HepG2 (cell line): ENCODE measurements around the gene TNFAIP2. TPM values are rescaled to one million over a fixed set of nuclear protein-coding genes. Genes with fewer than 3 reads are reported as not detected.
A peak's percentile ranks its signal among the peaks of the same experiment; 100 is the strongest.

Source experiments
- AGO2 ChIP-seq: fragments of 200-400 bp; formaldehyde crosslinking; optimal IDR thresholded peaks from 2 replicates; pipeline ENCODE3; 2017; ENCODE audit warnings: mild to moderate bottlenecking, low read depth, low read length, moderate library complexity
- HNF4A ChIP-seq: sonication (generic); formaldehyde crosslinking; IDR thresholded peaks from 2 replicates; pipeline ENCODE4 v1.4.0; 2020; ENCODE audit warnings: missing genetic modification reagents
- HNRNPL ChIP-seq: fragments of 200-400 bp; formaldehyde crosslinking; IDR thresholded peaks from 2 replicates; pipeline ENCODE4 v1.6.1; 2017; ENCODE audit warnings: mild to moderate bottlenecking, low read depth, low read length
- HNRNPLL ChIP-seq: fragments of 200-400 bp; formaldehyde crosslinking; IDR thresholded peaks from 2 replicates; pipeline ENCODE4 v1.6.1; 2017; ENCODE audit warnings: mild to moderate bottlenecking, low read depth, low read length; ENCODE audit not compliant: poor library complexity, severe bottlenecking
- KLF15 ChIP-seq: sonication (generic); formaldehyde crosslinking; IDR thresholded peaks from 2 replicates; pipeline ENCODE4 v1.8.1; 2023; ENCODE audit warnings: borderline replicate concordance, mild to moderate bottlenecking, inconsistent platforms, missing genetic modification reagents, mixed read lengths
- MAFG ChIP-seq: sonication (generic); formaldehyde crosslinking; IDR thresholded peaks from 2 replicates; pipeline ENCODE4 v1.5.1; 2020; ENCODE audit warnings: mild to moderate bottlenecking, missing genetic modification reagents
- MED13 ChIP-seq: sonication (generic); formaldehyde crosslinking; IDR thresholded peaks from 2 replicates; pipeline ENCODE4 v1.5.0; 2020; ENCODE audit warnings: missing genetic modification reagents
- PAF1 ChIP-seq: IDR thresholded peaks from 2 replicates; pipeline ENCODE4 v1.6.1; 2016; ENCODE audit warnings: missing genetic modification reagents, missing compliant biosample characterization
- PREB ChIP-seq: sonication (generic); formaldehyde crosslinking; IDR thresholded peaks from 2 replicates; pipeline ENCODE4 v1.4.0; 2020; ENCODE audit warnings: missing genetic modification reagents
- RBM22 ChIP-seq: fragments of 200-400 bp; formaldehyde crosslinking; optimal IDR thresholded peaks from 2 replicates; pipeline ENCODE3; 2017; ENCODE audit warnings: mild to moderate bottlenecking, low read length, moderate library complexity
- SNAPC2 ChIP-seq: sonication (generic); formaldehyde crosslinking; IDR thresholded peaks from 2 replicates; pipeline ENCODE4 v1.8.1; 2022; ENCODE audit warnings: mild to moderate bottlenecking, missing genetic modification reagents
- SRSF1 ChIP-seq: fragments of 200-400 bp; formaldehyde crosslinking; optimal IDR thresholded peaks from 2 replicates; pipeline ENCODE3; 2017; ENCODE audit warnings: mild to moderate bottlenecking, low read depth, low read length, moderate library complexity
- STAG1 ChIP-seq: sonication (generic); formaldehyde crosslinking; IDR thresholded peaks from 2 replicates; pipeline ENCODE4 v1.4.0; 2020; ENCODE audit warnings: missing genetic modification reagents
- ZNF260 ChIP-seq: sonication (generic); formaldehyde crosslinking; IDR thresholded peaks from 2 replicates; pipeline ENCODE4 v1.4.0; 2020; ENCODE audit warnings: missing genetic modification reagents, low read depth, mild to moderate bottlenecking, borderline replicate concordance
- ZNF407 ChIP-seq: sonication (generic); formaldehyde crosslinking; IDR thresholded peaks from one replicate; pipeline ENCODE4 v1.5.1; 2020; ENCODE audit warnings: mild to moderate bottlenecking, missing genetic modification reagents; ENCODE audit errors: not compliant biosample characterization
- ZNF572 ChIP-seq: sonication (generic); formaldehyde crosslinking; IDR thresholded peaks from 2 replicates; pipeline ENCODE4 v1.5.1; 2020; ENCODE audit warnings: mild to moderate bottlenecking, missing genetic modification reagents
- ZNF784 ChIP-seq: sonication (generic); formaldehyde crosslinking; IDR thresholded peaks from 2 replicates; pipeline ENCODE4 v1.5.1; 2020; ENCODE audit warnings: missing genetic modification reagents, mild to moderate bottlenecking, borderline replicate concordance
- polyA plus RNA-seq, 8 experiments: library from polyadenylated mRNA; depleted of rRNA in 3 of 8; stranded (reverse) in 7 of 8; unstranded in 1 of 8; fragments of >200 nt; fragmentation: Illumina TruSeq in 4 of 8; extraction: Trizol in 4 of 8; gene quantifications; 2 replicates each; pipeline versions ENCODE4 v1.2.1 to v1.2.3, GENCODE V29; 2011 to 2016; ENCODE audit warnings: low read depth in 4 of 8, missing spikeins in 1 of 8, mixed read lengths in 1 of 8; ENCODE audit not compliant: insufficient read depth in 1 of 8
- total RNA-seq, 5 experiments: library from RNA; depleted of rRNA; stranded (reverse); fragments of >200 nt; fragmentation: Illumina TruSeq; extraction: Trizol; gene quantifications; 2 replicates each; pipeline ENCODE4 v1.2.3, GENCODE V29; 2016; ENCODE audit warnings: low read depth in 1 of 5
- TF ChIP-seq, protein P1 (sequence below): sonication (generic); formaldehyde crosslinking; IDR thresholded peaks from 2 replicates; pipeline ENCODE4 v1.5.1; 2020; ENCODE audit warnings: missing genetic modification reagents, mild to moderate bottlenecking, borderline replicate concordance

TNFAIP2 gene
- total and polyA plus RNA-seq, 2 of the 13 experiments (the other 11 are each of a cell fraction or from before 2014, with no cell fraction given): 0.46 to 1.5 TPM

- TF ChIP-seq ZNF407: no peak
- TF ChIP-seq, protein P1, sequence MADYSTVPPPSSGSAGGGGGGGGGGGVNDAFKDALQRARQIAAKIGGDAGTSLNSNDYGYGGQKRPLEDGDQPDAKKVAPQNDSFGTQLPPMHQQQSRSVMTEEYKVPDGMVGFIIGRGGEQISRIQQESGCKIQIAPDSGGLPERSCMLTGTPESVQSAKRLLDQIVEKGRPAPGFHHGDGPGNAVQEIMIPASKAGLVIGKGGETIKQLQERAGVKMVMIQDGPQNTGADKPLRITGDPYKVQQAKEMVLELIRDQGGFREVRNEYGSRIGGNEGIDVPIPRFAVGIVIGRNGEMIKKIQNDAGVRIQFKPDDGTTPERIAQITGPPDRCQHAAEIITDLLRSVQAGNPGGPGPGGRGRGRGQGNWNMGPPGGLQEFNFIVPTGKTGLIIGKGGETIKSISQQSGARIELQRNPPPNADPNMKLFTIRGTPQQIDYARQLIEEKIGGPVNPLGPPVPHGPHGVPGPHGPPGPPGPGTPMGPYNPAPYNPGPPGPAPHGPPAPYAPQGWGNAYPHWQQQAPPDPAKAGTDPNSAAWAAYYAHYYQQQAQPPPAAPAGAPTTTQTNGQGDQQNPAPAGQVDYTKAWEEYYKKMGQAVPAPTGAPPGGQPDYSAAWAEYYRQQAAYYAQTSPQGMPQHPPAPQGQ (CRISPR knock-in tag): no peak
- peak; percentile 92 for TF ChIP-seq AGO2
- 0 out of 2 replicates have a peak, but pooled peaks have one; percentile 2 for TF ChIP-seq HNF4A (CRISPR knock-in tag)
- 0 out of 2 replicates have a peak, but pooled peaks have one; percentile 21 for TF ChIP-seq MED13 (CRISPR knock-in tag)
- TF ChIP-seq STAG1 (CRISPR knock-in tag): no peak
- TF ChIP-seq SNAPC2: no peak
- no peak for TF ChIP-seq KLF15 (CRISPR knock-in tag)
- TF ChIP-seq HNRNPL: peak; percentile 86
- TF ChIP-seq ZNF572: no peak
- TF ChIP-seq ZNF260 (CRISPR knock-in tag): no peak
- TF ChIP-seq HNRNPLL: no peak
- no peak for TF ChIP-seq PREB (CRISPR knock-in tag)
- peak; percentile 55 for TF ChIP-seq RBM22
- no peak for TF ChIP-seq MAFG
- TF ChIP-seq PAF1 (CRISPR knock-in tag): peak; percentile 22; the same call in 1 of the 2 replicates
- no peak for TF ChIP-seq ZNF784 (CRISPR knock-in tag)
- TF ChIP-seq SRSF1: no peak
These were observed 11.9 kb upstream of the TNFAIP2 start (continued) for GRCh38 chr14:103111232-103111868.
